Inflammatory macrophage (primary cell): ENCODE measurements around the gene WDTC1.

Experiments used
- DNase-seq, 2 donors: peaks; one replicate each; pipeline ENCODE4 v3.0.0-alpha.2; 2020 to 2022

The WDTC1 gene

DNA sequence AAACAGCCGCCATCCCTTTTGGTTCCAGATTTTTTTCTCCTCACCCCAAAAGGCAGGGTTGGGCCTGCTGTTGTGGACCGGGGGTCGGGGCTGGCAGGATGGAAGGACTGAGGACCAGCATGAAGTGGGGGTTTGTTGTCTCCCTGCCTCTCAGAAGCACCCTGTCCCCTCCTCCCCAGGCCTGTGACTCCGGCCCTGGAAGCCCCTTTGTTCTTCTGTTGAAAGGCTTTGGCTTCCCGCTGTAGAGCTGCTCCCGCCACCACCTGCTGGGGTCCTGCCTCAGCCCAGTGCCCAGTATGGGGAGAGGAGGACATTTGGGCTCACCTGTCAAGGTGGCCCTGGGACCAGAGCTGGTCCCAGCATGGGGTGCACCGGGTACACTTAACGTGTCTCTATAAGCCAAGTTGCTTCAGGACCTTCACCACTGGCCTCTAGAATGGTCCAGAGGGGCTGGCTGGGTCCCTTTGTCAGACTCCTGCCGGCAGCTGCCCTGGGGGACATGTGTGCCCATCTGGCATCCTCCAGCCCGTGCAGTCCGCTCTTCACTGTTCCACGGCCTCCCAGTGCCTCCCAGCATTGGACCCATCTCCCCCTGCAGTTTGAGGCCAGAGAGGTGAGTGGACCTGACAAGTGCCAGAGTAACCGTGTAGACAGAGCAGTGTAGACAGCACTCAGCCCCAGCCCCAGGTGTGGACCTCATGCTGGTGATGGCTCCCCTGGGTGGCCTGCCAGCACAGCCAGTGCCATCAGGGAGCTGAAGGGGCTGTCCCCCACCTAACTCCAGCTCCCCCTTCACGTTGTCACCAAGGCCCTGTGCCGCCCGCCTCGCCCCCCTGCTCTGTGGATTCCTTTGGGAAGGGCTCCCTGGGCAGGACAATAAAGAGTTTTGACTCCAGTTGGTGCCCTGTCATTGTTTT, 101.3 kb downstream of the WDTC1 start:
- DNase-seq: no peak

DNA sequence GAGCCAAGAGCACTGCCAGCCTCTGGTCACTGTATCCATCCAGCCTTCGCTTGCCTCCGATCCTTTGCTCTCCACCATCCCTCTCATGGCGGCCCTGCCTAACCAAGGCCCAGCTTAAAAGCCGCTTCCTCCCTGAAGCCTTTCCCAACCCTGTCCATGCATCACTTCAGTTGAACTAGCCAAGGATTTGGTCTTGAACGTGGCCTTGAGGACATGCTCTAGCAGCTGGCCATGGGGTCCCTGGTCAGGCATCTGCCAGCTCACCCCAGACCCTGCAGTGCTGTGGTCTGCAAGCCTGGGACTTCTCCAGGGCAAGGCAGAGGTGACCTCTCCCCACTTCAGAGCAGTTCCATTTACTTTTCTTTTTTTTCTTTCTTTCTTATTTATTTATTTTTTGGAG, 102.3 kb downstream of the WDTC1 start:
- no peak for DNase-seq

DNA sequence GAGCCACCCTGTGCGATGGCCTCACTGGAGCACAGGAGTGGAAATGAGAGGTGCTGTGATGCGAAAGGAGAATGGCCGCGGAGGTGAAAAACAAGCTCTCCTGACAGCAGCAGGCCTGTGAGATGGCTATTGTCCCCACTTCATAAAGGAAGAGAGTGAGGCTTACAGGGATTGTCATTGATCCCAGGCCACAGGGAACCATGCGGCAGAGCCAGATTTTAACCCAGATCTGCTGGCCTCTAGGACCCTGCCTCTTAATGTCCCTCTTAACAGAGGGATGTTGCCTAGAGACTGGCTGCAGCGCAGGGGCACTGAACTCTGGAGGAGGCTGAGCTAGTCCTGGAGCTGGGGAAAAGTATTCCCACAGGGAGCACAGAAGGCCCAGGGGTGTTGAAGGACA, 104.3 kb downstream of the WDTC1 start:
- DNase-seq: no peak

DNA sequence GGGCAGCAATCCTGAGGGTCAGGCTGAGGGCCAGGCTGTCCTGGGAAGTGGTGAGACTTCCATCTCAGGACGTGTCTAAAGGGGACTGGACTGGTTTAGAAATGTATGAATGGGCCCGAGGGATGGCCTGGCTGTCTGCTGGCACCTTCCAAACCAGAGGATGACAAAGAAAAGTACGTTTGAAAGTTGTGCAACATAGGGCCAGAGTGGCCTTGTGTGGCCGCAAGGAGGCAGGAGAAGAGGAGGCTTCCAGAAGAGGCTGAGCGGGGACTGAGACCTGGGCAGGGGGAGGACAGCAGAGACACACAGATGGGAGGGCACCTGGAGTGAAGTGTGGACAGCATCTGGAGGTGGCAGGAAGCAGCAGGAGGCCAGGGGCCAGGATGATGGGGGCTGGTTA, 104.8 kb downstream of the WDTC1 start:
- no peak for DNase-seq

DNA sequence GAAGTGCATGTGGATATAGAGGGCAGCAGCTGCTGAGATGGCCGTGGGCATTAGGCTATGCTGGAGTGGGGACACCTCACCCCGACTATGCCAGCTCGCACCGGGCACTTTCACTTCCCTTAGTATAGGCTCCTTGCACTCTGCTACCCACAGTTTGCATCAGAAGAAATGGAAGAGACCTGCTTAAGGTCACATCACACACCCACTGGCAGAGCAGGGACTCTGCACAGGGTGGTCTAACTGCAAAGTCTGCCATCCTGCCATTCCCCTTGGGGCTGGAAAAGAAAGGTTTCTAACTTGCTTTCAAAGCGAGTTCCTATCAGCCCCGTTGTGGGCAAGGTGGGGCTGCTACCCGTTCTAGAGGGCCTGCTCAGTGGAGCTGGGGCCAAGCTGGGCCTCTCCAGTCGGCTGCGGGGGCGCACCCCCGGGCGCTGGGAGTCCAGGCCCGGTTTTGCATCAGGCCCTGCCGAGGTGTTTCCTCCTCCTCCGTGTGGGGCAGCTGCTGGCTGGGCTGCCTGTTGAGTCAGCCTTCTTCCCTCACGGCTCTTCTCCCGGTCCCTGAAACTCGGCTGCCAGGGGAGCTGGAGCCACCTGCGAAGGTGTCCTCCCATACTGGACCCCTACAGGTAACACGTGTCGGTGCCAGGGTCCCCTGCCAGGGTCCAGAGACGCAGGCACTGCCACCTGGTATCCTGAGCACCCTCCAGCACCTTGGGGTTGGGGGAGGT, 107.3 kb downstream of the WDTC1 start, which contains the start of gene SYTL1:
Gene SYTL1 (plus strand): TSS at position 498 of the 728 bp plus-strand sequence. CDS start 3,313 bp downstream, outside the sequence.
- peak; percentile 63 to 84 for DNase-seq

DNA sequence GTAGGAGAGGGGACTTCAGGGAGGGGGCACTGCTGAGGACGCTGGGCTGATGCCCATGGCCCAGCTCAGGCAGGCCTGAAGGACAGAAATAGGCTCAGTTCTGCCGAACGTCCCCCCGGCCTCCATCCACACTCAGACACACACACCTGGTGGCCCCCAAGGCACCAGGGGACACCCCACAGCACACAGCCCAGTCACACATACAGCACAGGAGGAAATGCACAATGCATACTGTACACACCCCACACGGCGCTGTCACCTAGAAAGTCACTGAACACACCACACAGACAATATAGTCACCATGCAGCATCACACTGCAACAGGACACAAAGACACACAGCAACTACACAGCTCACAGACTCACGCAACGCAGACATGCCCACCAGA, 108.0 kb downstream of the WDTC1 start:
- DNase-seq: peak in 1 of 2 donors; percentile 18

DNA sequence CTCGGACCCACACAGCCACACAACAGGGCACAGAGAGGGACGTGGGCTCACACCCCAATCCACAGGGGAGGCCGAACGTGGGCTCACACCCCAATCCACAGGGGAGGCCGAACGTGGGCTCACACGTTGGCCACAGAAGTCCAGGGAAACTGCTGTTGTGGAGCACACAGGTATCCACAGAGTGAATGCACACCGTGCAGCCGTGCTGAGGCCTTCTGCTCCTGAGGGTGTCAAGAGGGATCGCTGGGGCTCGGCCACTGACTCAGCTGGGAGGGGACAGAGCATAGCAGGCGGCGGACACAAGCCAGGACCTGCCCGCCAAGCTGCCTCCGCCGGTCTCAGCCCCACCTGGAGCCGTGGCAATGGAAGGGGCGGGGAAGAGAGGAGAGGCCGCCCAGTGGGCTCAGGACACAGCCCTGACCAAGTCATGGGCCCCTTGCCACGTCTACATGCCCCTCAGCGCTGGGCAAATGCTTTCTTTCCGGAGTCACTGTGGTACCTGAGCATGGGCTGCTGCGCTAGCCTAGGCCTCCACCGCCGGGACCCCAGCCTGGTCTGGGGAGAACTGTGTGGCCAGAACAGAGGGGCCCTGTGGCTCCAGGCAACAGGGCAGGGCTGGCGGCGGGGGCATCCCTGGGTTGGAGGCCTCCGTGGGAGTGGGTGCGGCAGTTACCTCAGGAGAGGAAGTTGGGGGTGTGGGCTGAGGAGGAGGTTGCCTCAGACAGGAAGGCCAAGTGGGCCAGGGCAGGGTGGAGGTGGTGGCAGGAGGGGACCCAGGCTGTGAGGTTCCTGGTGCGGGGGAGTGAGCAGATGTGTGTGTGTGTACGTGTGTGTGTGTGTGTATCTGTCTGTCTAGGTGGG, 108.6 kb downstream of the WDTC1 start:
- DNase-seq: peak; percentile 56 to 71

DNA sequence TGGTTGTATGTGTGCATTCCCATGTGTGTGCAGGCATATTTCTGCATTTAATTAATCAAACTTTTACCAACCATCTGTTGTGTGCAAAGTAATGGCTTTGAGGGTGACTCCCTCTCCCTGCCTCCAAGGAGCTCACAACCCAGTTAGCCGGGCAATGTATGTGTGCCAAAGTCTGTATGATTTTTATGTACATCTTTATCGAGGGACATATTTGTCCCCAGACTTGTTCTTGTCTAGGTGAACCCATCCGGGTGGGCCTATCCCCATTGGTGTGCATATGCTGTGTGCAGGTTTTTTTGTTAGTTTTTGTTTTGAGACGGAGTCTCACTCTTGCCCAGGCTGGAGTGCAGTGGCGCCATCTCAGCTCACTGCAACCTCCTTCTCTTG, 109.2 kb downstream of the WDTC1 start:
- no peak for DNase-seq

DNA sequence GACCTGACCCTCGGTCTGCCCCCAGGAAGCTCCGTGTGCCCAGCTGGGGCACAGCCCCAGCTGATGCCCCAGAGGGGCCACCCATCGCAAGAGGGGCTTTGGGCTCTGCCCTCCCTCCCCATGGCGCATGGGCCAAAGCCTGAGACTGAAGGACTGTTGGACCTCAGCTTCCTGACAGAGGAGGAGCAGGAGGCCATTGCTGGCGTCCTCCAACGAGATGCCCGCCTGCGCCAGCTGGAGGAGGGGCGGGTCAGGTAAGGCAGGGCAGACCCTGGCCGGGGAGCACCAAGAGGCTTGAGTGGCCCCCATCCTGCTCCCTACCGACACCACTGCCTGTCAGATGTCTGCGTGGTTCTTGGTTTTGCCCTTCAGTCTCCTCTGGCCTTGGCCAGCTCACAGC, 110.8 kb downstream of the WDTC1 start:
- no peak for DNase-seq

DNA sequence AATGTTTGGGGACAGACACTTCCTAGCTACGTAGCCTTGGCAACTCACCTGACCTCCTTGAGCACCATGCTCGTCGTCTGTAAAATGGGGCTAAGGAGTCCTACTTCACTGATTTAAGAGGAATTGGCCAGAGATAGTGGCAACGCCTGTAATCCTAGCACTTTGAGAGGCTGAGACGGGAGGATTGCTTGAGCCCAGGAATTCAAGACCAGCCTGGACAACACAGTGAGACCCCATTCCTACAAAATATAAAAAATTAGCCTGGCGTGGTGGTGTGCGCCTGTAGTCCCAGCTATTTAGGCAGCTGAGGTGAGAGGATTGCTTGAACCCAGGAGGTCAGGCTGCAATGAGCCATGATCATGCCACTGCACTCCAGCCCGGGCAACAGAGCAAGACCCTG, 111.9 kb downstream of the WDTC1 start:
- no peak for DNase-seq

DNA sequence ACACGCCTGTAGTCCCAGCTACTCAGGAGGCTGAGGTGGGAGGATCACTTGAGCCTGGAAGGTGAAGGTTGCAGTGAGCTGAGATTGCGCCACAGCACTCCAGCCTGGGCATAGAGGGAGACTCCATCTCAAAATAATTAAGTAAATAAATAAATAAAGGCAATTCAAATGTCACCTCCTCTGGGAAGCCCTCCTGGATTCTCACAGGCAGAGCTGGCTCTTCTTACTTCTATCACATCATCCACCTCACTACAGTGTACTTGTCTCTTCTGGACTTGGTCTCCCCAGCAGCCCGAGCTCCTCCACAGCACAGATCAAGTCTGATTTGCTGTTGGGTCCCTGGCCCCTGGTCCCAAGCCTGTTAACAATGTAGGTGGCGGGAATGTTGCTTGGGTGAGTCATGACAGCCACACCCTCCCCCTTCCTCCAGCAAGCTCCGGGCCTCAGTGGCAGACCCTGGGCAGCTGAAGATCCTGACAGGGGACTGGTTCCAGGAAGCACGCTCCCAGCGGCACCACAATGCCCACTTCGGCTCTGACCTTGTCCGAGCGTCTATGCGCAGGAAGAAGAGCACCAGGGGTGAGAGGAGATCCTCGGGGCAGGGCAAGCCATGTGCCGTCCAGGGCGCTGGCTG, 112.7 kb downstream of the WDTC1 start:
- DNase-seq: no peak

DNA sequence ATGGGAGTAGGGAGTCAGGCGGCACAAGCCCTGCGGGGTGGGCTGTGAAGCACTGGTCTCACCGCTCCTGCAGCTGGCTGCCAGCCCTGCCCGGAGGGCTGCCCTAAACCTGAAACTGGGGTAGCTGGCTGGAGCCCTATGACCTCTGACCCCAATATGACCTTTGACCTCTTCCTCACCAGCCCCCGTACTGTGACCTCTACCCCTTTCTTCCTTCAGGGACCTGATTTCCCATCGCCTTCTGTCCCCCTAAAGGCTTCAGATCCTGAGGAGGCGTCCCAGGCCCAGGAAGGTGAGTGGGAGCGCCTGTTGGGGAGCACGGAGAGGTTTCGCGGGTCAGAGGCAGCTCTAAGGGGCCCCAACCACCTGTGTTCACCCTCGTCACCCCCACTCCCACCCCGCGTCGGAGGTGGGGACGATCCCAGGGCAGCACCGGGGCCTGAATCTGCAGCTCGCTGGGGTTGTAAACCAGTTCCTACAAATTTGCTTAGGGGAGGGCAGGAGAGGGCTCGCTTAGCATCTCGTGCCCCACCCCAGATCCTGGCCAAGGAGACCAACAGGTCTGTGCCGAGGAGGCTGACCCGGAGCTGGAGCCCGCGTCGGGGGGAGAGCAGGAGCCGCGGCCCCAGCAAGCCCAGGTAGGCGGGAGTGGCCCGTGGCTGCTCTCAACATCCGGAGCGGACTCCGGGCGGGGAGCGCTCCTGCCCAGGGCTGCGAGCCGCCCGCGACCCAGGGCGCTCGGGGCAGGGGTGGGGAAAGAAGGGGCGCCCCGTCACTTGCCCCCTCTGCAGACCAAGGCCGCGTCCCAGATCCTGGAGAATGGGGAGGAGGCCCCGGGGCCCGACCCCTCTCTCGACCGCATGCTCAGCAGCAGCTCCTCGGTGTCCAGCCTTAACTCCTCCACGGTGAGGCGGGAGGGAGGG, 114.7 kb downstream of the WDTC1 start:
- DNase-seq: peak in 1 of 2 donors; percentile 19

DNA sequence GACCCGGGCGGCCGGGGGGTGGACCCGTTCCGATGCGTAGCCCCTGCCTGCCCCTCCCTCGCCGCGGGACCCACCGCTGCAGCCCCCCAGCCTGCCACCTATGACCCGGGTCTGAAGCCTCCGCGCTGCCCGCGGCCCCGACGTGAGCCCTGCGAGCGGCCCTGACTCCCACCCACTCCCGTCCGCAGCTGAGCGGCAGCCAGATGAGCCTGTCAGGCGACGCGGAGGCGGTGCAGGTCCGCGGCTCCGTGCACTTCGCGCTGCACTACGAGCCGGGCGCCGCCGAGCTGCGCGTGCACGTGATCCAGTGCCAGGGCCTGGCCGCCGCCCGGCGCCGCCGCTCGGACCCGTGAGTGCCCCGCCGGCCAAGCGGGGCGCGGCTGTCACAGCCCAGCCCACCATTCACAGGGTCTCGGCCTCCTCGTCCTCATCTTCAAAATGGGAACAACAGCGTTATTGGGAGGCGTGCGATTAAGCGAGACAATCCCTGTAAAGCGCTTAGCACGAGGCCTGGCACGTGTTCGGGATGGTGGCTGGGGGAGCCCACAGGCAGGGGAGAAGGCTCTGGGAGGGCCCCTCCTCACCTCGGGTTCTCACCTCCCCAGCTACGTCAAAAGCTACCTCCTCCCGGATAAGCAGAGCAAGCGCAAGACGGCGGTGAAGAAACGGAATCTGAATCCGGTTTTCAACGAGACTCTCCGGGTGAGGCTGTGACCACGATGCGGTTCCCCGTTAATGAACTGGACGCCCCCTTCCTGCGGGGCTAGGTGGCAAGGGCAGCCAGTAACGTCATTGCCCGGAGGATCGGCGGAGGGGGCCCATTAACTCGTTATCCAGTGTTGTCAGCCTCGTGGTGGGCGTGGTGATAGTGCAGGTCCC, 115.6 kb downstream of the WDTC1 start:
- DNase-seq: peak in 1 of 2 donors; percentile 57

DNA sequence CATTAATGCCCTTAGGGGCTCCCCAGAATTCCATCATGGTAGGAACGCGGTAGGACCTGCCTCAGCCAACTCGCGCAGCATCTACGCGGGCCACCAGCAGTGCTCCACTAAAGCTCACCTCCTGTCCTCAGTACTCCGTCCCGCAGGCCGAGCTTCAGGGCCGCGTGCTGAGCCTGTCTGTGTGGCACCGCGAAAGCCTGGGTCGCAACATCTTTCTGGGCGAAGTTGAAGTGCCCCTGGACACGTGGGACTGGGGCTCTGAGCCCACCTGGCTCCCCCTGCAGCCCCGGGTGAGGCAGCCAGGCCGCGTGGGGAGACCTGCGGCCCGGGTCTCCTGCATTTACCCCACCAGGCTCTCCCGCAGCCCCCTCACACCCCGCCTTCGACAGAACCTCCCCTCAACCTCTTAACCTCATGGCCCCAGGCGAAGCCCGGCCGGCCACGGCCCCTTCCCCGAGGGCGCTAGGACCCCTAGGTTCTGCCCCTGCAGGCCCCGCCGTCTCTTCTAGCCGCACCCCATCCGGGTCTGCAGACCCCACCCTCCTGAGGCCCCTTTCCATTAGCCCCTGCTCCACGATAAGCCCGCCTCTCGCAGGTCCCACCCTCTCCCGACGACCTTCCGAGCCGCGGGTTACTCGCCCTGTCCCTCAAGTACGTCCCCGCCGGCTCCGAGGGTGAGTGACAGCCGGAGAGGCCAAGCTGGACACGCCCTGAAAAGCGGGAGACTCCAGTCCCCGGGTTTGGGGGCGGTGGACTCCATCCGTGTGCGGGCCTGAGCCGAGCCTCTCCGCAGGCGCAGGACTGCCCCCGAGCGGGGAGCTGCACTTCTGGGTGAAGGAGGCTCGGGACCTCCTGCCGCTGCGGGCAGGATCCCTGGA, 116.5 kb downstream of the WDTC1 start:
- no peak for DNase-seq

DNA sequence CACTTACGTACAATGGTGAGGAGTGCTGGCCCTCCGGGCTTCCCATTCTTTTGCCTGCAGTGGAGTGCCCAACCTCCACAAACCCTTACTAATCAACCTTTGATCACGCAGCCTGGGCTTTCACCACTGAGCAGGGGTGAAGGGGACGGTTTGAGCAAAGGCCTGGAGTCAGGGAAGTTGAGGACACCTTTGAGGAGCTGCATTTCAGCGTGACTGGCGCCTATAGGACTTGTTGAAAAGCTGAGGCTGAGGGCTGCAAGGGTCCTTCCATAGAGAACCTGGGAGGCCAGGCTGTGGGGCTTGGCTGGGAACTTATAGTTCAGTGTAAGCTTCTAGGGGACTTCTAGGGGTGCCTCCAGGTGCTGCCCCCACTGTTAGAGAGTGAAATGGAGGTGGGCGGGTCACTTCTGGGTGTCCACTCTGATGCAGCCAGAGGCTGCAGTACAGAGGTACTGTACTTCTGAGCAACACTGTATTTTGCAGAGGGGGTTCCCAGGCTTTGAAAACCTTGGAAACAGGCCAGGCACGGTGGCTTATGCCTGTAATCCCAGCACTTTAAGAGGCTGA, 117.2 kb downstream of the WDTC1 start:
- DNase-seq: no peak

DNA sequence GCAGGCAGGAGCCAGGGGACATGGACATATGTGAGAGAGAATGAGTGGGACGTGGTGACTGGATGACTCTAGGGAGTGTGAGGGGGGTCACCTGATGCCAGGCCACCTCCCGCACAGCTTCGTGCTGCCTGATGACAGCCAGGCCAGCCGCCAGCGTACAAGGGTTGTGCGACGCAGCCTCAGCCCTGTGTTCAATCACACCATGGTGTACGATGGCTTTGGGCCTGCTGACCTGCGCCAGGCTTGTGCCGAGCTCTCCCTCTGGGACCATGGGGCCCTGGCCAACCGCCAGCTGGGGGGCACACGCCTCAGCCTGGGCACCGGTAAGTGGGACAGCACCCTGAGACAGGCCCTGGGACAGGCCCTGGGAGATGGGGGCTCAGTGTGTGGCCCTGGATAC, 118.7 kb downstream of the WDTC1 start:
- DNase-seq: no peak

DNA sequence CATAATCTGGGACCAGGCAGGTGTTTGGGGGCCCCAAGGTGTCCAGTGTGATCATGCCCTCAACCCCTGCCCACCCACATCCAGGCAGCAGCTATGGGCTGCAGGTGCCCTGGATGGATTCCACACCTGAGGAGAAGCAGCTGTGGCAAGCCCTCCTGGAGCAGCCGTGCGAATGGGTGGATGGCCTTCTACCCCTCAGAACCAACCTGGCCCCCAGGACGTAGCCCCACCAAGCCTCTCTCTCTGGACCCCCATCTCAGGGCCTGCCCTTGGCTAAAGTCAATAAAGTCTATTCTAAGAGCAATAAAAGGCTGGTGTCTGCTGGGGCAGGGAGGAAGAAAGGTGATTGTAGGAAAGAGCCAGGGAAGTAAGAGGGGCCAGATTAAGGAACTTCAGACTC, 119.2 kb downstream of the WDTC1 start:
- DNase-seq: no peak

DNA sequence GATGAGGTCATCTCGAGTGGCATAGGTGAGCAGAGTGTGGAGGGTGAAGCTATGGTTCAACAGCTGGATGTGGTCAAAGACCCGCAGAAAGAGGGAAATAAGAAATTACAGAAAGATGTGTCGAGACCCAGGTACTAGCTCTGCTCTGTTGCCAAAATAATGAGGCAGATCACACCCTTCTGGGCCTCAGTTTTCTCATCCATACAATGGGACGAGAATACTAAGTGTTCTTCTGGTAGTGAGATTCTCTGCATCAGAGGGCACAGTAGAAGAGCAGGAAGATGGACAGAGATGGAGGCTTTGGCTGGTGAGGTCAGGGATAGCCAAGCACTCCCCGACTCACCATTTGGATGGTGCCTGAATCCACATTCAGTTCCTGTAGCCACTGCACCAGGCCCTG, 121.3 kb downstream of the WDTC1 start:
- no peak for DNase-seq

DNA sequence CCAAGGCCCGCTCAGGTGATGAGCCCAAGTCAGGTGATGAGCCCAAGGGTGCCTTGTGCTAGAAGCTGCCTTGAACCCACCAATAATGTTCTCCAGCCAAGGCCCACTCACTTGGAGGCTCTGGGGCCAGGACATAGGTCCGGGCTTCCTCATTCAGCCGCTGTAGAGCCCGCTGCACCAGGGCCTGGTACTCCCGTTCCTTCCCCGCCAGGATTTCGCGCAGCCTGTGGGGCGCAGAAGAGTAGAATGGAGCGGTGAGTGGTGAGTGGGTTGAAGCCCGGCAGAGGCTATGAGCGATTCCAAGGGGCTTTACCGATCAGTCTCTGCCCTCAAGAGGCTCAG, 121.8 kb downstream of the WDTC1 start:
- no peak for DNase-seq
